ENCODE measurements around the gene CFDP1.
"Not testable (repeated sequence)": the region's sequence is repeated elsewhere in the genome, so short reads cannot be mapped to it uniquely, and the experiment has no call there.

CFDP1 gene

DNA sequence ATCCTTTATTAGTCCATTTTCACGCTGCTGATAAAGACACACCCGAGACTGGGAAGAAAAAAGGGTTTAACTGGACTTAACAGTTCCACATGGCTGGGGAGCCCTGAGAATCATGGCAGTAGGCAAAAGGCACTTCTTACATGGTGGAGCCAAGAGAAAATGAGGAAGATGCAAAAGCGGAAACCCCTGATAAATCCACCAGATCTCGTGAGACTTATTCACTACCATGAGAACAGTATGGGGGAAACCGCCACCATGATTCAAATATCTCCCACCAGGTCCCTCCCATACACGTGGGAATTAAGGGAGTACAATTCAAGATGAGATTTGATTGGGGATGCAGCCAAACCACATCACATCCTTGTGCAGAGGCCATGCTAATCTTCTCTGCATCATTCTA is 146.9 kb downstream of the CFDP1 start:
- no peak for DNase-seq

DNA sequence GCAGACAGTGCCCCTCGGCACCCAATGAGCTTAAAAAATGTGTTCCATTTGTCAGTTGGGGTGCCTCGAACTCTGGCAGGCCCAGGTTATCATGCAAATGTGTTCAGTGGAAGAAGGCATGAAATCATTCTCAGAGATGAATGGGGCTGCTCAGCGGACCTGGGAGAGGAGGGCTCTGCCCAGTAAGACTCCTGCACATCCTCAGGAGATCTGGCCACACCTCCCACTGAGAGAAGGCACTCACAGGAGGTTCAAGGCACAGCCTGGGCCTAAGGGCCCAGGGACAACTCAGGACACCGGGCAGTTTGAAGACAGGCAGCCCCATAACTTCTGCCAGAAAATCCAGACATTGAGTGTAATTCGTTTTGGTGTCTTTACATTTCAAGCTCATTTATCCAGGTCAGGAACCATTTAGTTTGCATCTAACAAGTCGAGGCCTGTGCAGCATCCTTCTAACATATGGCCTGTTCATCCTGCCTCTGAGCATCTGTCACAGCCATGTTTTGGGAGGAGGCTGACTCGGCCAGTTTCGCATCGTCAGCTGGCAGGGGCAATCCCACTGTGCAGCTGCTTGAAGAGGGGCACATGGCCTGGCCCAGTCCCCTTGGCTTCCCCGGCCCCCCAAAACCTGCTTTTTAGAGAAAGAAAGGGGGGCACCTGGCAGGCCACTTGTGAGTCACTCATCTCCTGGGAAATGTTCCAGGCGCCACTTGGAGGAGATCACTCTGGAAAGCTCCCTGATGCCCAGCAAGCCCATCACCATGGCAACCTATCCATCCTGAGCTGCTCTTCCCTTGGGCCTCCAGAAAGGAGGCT is 150.6 kb downstream of the CFDP1 start:
- DNase-seq, result no peak

DNA sequence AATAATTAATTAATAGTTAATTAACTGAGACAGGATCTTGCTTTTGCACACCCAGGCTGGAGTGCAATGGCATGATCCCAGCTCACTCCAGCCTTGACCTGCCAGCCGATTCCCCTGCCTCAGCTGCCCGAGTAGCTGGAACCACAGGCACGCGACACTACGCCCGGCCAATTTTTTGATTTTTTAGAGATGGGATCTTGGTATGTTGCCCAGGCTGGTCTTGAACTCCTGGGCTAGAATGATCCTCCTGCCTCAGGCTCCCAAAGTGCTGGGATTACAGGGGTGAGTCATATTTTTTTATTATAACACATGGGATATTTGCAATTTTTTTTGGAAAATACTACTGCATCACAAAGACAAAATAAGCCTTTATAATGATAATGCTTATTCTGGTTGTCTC is 151.5 kb downstream of the CFDP1 start:
- DNase-seq, result no peak

DNA sequence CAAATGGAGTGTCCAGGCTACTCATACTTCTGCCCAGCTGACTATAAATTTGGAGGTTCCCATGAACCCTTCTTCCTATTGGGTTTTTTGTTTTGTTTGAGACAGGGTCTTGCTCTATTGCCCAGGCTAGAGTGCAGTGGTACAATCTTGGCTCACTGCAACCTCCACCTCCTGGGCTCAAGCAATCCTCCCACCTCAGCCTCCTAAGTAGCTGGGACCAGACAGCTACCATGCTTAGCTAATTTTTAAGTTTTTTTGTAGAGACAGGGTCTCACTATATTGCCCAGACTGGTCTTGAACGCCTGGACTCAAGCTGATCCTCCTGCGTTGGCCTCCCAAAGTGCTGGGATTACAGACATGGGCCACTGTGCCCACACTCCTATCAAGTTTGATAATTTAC is 152.3 kb downstream of the CFDP1 start:
- DNase-seq, result not testable (repeated sequence)

DNA sequence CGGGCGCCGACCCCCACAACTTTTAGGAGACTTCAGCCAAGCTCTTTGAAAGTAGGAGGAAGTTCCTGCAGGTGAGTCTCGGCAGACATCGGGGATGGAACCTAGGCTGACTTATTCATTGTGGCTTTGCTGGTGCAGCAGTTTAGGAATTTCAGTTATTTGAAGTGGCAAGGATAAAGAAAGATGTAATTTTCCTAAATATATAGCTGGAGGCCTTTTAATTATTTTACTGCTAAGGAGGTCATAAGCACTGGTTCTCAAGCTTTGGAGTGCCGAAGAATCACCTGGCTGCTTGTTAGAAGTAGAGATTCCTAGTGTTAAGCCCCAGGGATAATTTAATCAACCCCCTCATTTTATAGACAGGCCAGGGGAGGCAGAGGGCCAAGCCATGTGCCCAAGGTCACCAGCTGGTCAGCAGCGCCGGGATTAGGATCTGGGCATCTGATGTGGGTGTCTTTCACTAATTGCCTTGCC is 152.9 kb downstream of the CFDP1 start:
- no peak for DNase-seq

DNA sequence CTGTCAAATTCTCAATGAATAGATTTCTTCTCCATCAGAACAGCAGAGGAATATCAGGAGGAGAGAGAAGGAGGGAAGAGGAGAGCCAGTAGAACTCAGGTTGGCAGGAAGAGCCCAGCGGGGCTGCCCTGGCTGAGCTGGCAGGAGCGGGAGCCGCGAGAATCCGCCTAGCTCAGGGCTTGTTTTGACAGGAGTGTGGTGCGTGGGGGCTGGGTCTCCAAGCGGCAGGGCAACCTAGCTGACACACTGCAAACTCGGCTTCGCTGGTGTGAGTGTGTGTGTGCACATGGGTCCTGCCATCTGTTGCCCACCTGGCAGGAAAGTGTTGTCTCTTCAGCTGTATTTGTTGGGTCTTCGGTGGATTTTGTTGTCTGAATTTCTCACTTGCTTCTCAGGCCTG is 154.0 kb downstream of the CFDP1 start:
- no peak for DNase-seq

DNA sequence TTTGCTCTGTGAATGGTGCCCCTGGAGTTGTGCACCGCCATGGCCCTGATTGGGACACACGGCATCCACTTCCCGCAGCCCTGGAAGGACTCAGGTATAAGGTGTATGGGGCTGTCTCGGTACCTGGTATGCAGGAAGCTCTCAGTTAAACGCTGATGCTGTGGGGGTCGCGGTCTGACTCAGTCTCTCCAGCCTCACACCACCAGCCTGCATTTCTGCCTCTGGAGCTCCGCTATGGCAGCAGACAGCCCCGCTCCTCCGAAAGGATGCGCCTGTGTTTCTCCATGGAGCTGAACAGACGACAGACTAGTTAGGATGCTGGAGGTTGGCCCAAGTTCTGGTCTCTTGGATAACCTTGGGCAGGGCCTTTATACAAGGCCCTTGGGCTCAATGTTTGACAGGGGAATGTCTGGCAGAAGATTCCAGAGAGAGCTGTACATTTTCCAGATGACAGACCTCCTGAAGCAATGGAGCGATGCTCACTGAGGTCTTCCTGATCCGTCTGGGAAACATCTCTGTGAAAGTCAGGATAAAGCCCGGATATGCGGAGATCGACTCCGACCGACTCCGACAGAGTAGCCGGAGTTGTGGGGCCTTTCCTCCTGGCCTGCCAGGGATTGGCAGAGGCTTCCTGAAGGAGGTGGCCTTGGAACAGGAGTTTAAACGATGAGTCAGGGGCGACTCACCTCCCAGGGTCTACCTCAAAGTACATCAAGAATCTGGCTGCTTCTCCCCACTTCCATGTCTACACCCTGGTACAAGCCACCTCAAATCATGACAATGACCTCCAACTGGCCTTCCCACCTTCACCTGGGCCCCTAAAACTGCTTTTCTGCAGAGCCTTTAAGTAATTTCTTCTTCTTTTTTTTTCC is 160.0 kb downstream of the CFDP1 start:
- no peak for DNase-seq

DNA sequence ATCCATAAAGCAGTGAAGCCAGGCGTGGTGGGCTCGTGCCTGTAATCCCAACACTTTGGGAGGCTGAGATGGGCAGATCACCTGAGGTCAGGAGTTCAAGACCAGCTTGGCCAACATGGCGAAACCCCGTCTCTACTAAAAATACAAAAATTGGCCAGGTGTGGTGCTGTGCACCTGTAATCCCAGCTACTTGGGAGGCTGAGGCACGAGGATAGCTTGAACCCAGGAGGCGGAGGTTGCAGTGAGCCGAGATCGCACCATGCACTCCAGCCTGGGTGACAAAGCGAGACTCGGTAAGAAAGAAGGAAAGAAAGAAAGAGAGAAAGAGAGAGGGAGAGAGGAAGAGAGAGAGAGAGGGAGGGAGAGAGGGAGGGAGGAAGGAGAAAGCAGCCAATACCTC is 160.7 kb downstream of the CFDP1 start:
- not testable (repeated sequence) for DNase-seq

DNA sequence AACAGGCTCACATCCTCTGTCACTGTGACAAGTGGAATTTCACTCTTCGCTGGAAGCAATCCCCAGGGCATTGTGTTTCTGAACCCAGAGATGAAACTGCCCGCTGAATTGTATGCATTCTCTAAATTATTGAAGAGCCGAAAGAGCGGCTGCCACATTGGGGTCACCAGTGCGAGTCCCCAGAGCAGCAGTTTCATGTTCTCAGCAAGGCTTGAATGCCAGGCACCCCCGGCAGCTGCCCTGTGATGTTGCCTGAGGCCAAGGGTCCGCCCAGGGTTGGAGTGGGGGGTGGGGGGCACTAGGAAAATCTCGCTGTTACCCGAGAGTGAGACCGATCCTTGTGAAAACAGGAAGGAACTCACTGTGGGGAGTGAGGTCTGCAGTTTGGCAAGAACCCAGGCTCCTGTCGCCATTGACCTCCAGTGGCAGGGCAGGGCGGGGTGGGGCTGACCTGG is 161.2 kb downstream of the CFDP1 start:
- no peak for DNase-seq

DNA sequence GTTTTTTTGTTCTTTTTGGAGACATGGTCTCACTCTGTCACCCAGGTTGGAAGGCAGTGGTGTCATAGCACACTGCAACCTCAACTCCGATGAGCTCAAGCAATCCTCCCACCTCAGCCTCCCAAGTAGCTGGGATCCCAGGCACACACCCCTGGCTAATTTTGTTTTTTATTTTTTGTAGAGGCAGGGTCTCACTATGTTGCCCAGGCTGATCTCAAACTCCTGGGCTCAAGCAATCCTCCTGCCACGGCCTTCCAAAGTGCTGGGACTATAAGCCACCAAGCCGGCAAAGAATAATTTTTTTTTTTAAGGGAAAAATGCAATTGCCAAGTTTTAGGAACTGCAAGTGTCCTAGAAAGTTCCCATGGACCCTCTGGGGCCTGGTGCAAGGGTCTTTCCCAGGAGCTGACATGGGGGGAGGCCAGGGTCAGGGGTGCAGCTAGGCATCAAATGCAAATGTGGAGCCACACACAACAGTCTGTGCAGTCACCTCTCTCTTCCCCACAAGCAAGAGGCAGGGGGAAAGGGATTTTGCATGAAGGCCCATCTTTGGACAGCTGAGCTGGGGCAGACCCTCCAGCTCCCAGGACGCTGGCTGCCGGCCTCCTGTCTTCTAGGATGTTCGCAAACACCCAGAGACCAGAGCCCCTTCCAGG is 161.7 kb downstream of the CFDP1 start:
- no peak for DNase-seq

DNA sequence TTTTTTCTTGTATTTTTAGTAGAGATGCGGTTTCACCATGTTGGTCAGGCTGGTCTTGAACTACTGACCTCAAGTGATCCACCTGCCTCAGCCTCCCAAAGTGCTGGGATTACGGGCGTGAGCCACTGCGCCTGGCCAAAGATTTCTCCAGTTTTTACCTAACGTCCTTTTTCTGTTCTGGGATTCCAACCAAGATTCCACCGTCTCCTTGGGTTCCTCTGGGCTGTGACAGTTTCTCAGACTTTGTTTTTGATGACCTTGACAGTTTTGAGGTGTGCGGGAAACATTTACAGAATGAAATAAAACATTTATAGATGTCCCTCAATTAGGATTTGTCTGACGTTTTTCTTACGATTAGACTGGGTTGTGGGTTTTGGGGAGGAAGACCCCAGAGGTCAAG is 163.9 kb downstream of the CFDP1 start:
- DNase-seq, result not testable (repeated sequence)

DNA sequence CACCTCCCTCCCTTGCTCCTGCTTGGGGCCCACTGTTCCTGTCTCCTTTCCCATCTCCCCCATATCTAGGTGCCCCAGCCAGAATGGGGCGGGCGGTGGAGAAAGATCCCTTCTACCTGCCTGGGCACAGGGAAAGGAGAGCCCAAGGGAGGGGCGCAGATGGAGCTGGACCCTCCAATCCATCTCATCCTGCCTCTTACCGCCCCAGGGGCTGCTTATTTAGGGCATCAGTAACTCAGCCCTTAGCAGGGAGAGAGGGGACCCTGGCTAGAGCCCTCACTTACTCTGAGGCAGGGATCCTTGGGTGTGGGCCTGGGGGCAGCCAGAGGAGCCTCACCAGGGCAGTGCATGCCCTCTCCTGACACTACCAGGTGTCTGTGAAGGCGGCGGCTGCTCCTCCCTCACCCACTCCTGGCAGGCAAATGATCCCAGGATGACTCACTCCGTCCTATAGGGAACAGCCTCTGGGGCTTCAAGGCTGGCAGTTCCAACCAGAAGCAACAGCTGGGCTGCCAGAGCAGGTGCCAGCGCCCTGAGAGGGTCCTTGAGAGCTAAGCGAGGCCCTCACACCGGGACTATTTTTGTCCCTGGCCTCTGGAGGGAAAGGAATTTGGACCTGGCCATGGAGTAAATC is 165.6 kb downstream of the CFDP1 start:
- no peak for DNase-seq

DNA sequence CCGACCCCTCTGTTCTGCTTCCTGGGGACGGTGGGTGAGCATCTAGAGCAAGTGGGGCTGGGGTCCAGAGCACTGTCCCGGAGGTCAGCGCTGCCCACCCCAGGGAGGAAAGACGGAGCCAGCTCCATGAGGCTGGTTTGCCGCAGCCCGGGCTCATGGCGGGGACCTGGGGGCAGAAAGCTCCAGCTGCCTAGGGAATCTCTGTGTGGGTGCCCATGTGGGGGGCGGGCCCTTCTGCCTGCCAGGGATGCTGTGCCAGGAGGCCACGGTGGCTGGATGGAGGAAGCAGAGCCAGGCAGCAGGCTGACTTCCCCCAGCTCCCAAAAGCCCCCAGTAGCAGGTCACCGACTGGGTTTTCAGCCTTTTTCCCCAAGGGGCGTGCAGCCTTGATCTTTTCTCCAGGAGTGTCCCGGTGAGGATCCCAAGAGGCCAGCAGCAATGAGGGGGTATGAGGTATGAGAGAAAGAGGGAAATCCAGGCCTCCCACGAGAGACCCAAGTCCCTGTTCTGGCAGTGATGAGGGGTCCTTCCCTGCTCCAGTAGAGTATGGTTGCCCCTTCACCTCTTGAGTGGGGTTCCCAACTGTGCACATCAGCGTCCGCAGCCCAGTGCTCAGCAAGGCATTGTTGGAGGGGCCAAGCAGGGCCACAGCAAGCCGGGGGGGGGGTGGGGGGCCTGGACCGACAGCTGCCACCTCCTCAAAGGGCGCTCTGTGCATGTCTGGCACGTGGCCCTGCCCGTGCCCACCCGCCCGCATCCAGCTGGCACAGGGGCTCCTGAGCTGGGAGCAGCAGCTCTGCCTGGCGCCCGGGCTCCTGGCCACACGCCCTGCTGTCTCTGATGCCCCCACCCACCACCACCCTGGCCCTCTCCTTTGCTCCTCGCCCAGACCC is 166.3 kb downstream of the CFDP1 start:
- no peak for DNase-seq

DNA sequence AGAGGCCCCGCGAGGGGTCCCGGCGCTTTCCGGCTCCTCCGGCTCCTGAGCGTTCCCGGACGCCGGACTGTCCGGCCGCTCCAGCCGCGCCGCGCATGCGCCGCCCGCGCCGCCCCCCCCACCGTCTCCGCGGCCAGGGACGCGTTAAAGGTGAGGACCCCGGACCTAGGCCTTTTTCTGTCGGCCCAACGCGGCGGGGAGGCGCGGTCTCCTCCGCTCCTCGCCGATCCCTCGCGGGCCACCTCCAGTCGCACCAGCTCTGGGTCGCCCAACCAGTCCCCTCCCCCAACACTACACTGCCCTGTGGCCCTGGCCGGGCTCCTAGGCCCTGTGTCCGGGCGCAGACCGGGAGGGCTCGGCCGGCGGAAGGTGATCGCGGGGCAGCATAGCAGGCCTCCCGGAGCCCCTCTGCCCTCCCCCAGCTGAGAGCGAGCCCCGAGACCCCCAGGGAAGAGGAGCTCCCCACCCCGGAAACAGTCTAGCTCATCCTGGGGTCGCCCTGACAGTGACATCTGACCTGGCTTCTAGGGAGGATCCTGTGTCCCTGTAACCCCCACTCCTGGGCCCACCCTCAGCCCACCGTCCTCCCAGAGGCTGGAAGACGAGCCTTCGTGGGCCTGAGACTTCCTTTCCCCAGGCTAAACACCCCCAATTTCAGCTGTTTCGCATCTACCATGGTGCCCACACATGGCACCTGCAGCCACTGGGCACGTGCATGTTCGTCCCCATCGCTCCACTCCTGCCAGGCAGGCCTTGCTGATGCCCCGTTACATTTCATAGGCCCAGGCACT is 167.2 kb downstream of the CFDP1 start:
- no peak for DNase-seq

DNA sequence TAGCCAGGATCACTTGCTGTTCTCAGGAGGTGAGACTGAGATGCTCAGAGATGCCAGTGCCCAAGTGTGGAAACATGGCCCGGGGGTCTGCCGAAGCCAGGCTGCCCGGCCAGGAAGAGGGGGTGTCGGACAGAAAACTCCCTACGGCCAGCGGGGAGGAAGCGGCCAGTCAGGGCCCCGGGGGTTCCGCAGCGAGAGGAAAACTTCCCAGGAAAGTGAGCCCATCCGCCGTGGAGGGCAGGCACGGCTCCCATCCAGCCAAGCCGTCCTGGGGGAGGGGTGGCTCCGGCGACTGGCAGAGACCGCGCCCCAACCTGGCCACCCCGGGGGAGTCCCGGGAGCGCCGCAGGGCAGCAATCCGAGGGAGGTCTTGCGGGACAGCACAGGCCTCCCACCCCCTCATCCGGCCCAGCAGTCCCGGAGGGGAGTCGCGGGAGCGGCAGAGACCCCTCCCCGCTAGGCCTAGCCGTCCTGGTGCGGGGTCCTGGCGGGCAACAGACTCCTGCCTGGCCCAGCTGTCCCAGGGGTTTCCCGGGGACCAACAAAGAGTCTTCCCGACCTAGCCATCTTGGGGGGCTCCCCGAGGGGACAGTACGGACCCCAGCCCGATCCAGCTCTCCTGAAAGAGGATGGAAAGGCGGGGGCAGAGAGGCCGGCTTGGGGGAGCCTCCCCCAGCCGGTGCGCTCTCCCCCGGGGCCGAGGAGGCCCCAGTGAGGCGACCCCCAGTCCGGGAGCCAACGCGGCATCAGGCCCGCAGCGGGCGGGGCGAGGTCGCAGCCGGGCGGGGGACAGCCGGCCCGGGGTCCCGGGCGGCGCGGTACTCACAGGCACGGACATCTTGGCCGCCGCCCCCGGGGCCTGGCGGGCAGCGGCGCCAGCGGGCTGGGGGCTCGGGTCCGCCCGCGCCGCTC is 168.0 kb downstream of the CFDP1 start:
- DNase-seq, result no peak

DNA sequence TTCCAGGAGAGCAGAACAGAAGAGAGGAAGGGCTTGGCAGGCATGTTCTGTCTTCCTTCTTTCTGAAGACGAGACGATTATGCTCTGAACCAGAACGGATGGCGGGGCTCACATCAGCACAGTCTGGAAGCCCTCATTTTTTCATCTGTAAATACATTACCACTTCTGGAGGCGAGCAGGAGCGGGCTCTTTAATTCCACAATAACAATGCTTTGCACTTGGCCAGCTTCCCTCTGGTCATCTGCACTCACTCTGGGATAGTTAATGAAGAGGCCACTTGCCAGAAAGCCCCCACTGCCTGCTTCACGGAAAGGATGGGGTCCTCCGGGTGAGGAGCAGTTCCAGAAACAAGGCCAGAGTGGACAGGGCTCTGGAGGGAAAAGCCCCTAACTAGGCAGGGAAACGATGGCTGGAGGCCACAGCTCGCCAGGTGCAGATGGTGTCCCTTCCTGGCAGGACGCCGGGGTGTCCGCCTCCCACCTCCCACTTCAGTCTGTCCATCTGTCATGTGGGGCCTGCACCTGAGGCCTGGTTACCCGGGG is 168.8 kb downstream of the CFDP1 start:
- no peak for DNase-seq

DNA sequence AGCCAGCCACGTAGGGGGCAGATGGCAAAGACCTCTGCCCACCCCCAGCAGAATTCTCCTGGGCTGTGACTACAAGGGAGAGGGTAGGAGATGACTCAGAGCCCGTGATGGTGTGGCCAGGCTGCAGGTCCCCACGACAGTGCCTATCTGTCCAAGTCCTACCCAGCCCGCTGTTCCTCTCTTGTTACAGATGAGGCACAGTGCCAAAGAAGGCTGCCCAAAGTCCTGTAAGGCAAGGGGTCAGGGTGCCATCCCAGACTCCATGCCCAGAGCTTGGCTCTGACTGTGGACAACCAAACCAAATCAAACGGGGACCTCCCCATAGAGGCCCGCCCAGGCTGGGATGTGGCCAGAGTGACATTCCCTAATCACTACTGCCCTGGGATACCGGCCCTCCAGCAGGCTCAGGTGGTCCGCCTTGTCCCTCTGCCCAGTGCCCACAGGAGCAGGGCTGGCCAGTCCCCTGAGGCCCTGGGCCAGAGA is 169.3 kb downstream of the CFDP1 start:
- no peak for DNase-seq

DNA sequence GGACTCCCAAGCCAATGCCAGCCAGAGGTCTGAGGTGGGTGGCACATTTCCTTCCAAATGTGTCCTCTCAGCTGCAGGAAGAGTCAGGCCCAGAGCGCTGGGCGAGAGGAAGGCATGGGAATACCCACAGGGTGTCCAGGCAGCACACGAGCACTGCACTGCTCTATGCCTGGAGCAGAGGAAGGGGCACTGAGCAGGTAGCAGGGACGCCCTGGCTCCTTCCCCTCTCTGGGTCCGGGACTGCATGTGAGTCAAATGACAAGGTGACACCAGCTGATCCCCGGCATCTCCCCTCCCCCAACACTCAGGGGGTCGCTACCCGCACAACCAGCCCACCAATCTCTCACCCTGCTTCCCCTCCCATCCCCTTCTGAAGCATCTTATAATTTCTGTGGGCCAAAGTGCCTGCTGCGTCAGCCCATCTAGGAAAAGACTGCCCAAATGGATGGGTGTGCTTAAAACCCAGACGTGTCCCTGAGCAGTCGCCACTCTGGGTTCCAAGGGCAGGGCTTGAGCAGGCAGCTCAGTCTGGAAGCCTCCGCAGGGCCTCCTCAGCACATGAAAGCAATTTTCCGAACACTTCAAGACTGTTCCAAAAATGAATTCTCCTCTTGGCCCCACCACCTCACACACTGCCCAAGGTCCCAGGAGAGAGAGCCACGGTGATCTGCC is 169.9 kb downstream of the CFDP1 start:
- no peak for DNase-seq

DNA sequence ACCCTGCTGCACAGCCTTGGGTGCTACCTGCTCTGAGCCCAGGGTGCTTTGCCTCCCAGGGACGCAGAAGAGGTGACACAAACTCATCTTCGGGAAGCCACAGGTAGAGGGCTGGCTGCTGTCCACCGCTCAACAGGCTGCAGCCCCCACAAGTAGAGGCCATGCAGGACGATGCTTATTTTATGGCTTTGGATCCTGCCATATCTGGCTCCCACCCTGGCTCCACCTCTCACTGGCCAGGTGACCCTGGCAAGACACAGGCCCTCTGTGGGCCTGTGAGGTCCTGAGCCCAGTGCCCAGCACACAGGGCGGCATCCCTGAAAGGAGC is 170.5 kb downstream of the CFDP1 start:
- DNase-seq, result no peak
